SK-N-SH treated with all-trans-retinoic acid at 6 μM for 48 hours (cell line): Measurements from ENCODE around the gene UVRAG.

ENCODE experiments used
- ATAC-seq: fragments of 200-7000 bp; cut with Tn5 transposase; 3 replicates; pipeline ENCODE4 v1.9.1; 2020; ENCODE audit warnings: mild to moderate bottlenecking, moderate library complexity
- ARNTL ChIP-seq: fragments of 450-650 bp; formaldehyde crosslinking; IDR thresholded peaks from 2 replicates; pipeline ENCODE4 v1.5.0; 2020; ENCODE audit warnings: low read depth, mild to moderate bottlenecking, moderate library complexity, borderline replicate concordance
- BACH2 ChIP-seq: fragments of 250-450 bp; sonication (Bioruptor Pico); IDR thresholded peaks from 2 replicates; pipeline ENCODE4 v1.9.0; 2021; ENCODE audit warnings: mild to moderate bottlenecking, borderline replicate concordance
- CREB5 ChIP-seq: fragments of 250-450 bp; sonication (Bioruptor Pico); IDR thresholded peaks from 2 replicates; pipeline ENCODE4 v1.5.1; 2020; ENCODE audit warnings: low read depth, mild to moderate bottlenecking, moderate library complexity
- CSDC2 ChIP-seq: fragments of 250-450 bp; sonication (Bioruptor Pico); IDR thresholded peaks from 2 replicates; pipeline ENCODE4 v1.5.0; 2020; ENCODE audit warnings: mild to moderate bottlenecking, moderate library complexity
- CSRNP3 ChIP-seq: fragments of 250-450 bp; sonication (Bioruptor Pico); IDR thresholded peaks from 2 replicates; pipeline ENCODE4 v1.5.1; 2021; ENCODE audit warnings: mild to moderate bottlenecking, moderate library complexity
- ESRRG ChIP-seq: fragments of 250-450 bp; sonication (Bioruptor Pico); IDR thresholded peaks from 2 replicates; pipeline ENCODE4 v1.6.1; 2021; ENCODE audit warnings: mild to moderate bottlenecking
- GLIS3 ChIP-seq: fragments of 250-450 bp; sonication (Bioruptor Pico); IDR thresholded peaks from 2 replicates; pipeline ENCODE4 v1.5.0; 2020; ENCODE audit warnings: mild to moderate bottlenecking, moderate library complexity
- ISL1 ChIP-seq: fragments of 250-450 bp; sonication (Bioruptor Pico); IDR thresholded peaks from 2 replicates; pipeline ENCODE4 v2.1.2; 2022; ENCODE audit warnings: mild to moderate bottlenecking, moderate library complexity
- OSR1 ChIP-seq: fragments of 250-450 bp; sonication (Bioruptor Pico); IDR thresholded peaks from 2 replicates; pipeline ENCODE4 v1.8.0; 2022; ENCODE audit warnings: moderate library complexity, mild to moderate bottlenecking, inconsistent platforms
- PATZ1 ChIP-seq: fragments of 250-450 bp; sonication (Bioruptor Pico); IDR thresholded peaks from 2 replicates; pipeline ENCODE4 v1.8.0; 2020; ENCODE audit warnings: mild to moderate bottlenecking, moderate library complexity, borderline replicate concordance
- POU6F1 ChIP-seq: fragments of 250-450 bp; sonication (Bioruptor Pico); IDR thresholded peaks from 2 replicates; pipeline ENCODE4 v1.8.0; 2021; ENCODE audit warnings: low read depth, mild to moderate bottlenecking, moderate library complexity, borderline replicate concordance
- PPARA ChIP-seq: fragments of 250-450 bp; sonication (Bioruptor Pico); IDR thresholded peaks from 2 replicates; pipeline ENCODE4 v1.5.0; 2020; ENCODE audit warnings: mild to moderate bottlenecking, borderline replicate concordance
- RARB ChIP-seq: fragments of 250-450 bp; sonication (Bioruptor Pico); IDR thresholded peaks from 2 replicates; pipeline ENCODE4 v1.8.0; 2021; ENCODE audit warnings: mild to moderate bottlenecking, moderate library complexity
- SNAI2 ChIP-seq: fragments of 250-450 bp; sonication (Bioruptor Pico); IDR thresholded peaks from 2 replicates; pipeline ENCODE4 v1.5.0; 2020; ENCODE audit warnings: mild to moderate bottlenecking, moderate library complexity
- TCF4 ChIP-seq: fragments of 250-450 bp; sonication (Bioruptor Pico); IDR thresholded peaks from 2 replicates; pipeline ENCODE4 v1.8.0; 2021; ENCODE audit warnings: mild to moderate bottlenecking, moderate library complexity, borderline replicate concordance
- TOX ChIP-seq: fragments of 250-450 bp; sonication (Bioruptor Pico); IDR thresholded peaks from 2 replicates; pipeline ENCODE4 v1.8.0; 2021; ENCODE audit warnings: mild to moderate bottlenecking, moderate library complexity, borderline replicate concordance
- TSHZ2 ChIP-seq: fragments of 250-450 bp; sonication (Bioruptor Pico); IDR thresholded peaks from 2 replicates; pipeline ENCODE4 v1.5.0; 2020; ENCODE audit warnings: mild to moderate bottlenecking, moderate library complexity
- ZFP3 ChIP-seq: fragments of 250-450 bp; sonication (Bioruptor Pico); IDR thresholded peaks from 2 replicates; pipeline ENCODE4 v1.5.0; 2020; ENCODE audit warnings: mild to moderate bottlenecking, moderate library complexity
- ZFP30 ChIP-seq: fragments of 450-650 bp; formaldehyde crosslinking; IDR thresholded peaks from 2 replicates; pipeline ENCODE4 v1.5.0; 2022; ENCODE audit warnings: mild to moderate bottlenecking, moderate library complexity
- ZNF565 ChIP-seq: fragments of 450-650 bp; formaldehyde crosslinking; conservative IDR thresholded peaks from 2 replicates; pipeline ENCODE4 v1.5.0; 2020; ENCODE audit warnings: low read depth, mild to moderate bottlenecking, moderate library complexity
- ZNF8 ChIP-seq: fragments of 450-650 bp; formaldehyde crosslinking; IDR thresholded peaks from 2 replicates; pipeline ENCODE4 v1.5.0; 2020; ENCODE audit warnings: mild to moderate bottlenecking, moderate library complexity

The UVRAG gene

GRCh38 chr11:75793966-75794365, 21.0 kb upstream of the UVRAG start (continued):
- TF ChIP-seq OSR1 (CRISPR knock-in tag) (no peak), PATZ1 (no peak), SNAI2 (no peak), GLIS3 (CRISPR knock-in tag) (no peak), POU6F1 (CRISPR knock-in tag) (no peak), ESRRG (CRISPR knock-in tag) (no peak)

GRCh38 chr11:75795276-75796090, 19.5 kb upstream of the UVRAG start:
- ATAC-seq, result no peak
- TF ChIP-seq CREB5 (CRISPR knock-in tag), result no peak
- TF ChIP-seq SNAI2, result no peak
- no peak for TF ChIP-seq RARB (CRISPR knock-in tag)
- no peak for TF ChIP-seq ARNTL (CRISPR knock-in tag)
- no peak for TF ChIP-seq GLIS3 (CRISPR knock-in tag)
- no peak for TF ChIP-seq ISL1 (CRISPR knock-in tag)
- TF ChIP-seq TOX (CRISPR knock-in tag), result no peak
- TF ChIP-seq PPARA (CRISPR knock-in tag), result no peak
- no peak for TF ChIP-seq ZFP3
- TF ChIP-seq ZNF565 (CRISPR knock-in tag), result no peak
- no peak for TF ChIP-seq BACH2 (CRISPR knock-in tag)
- no peak for TF ChIP-seq CSDC2 (CRISPR knock-in tag)
- no peak for TF ChIP-seq OSR1 (CRISPR knock-in tag)
- no peak for TF ChIP-seq ZNF8 (CRISPR knock-in tag)
- no peak for TF ChIP-seq PATZ1
- TF ChIP-seq CSRNP3 (CRISPR knock-in tag), result no peak
- TF ChIP-seq ZFP30 (CRISPR knock-in tag), result no peak
- no peak for TF ChIP-seq TCF4 (CRISPR knock-in tag)
- no peak for TF ChIP-seq ESRRG (CRISPR knock-in tag)
- TF ChIP-seq TSHZ2 (CRISPR knock-in tag), result no peak
